Motor neuron (in vitro differentiated cells): ENCODE measurements around the gene ZMIZ1. TPM values are rescaled to one million over a fixed set of nuclear protein-coding genes. Genes with fewer than 3 reads are reported as not detected.
"Not testable (repeated sequence)": the region's sequence is repeated elsewhere in the genome, so short reads cannot be mapped to it uniquely, and the experiment has no call there.

ENCODE experiments used
- ATAC-seq, 8 experiments: fragments of 200-7000 bp; cut with Tn5 transposase; replicated peaks in 6 of 8; 2 replicates each; pipeline ENCODE4 v1.8.0; 2021; ENCODE audit warnings: mild to moderate bottlenecking in 8 of 8, moderate library complexity in 8 of 8
- H3K27ac ChIP-seq, 2 donors: fragments of 250-450 bp; sonication (Bioruptor Pico); 2 replicates each; pipeline ENCODE4 v1.9.0; 2021; ENCODE audit warnings: antibody characterized with exemption in 2 of 2, mild to moderate bottlenecking in 2 of 2, moderate library complexity in 1 of 2
- H3K4me1 ChIP-seq, 2 donors: fragments of 250-450 bp; sonication (Bioruptor Pico); replicated peaks in 1 of 2; 2 replicates each; pipeline ENCODE4 v1.6.1; 2021; ENCODE audit warnings: antibody characterized with exemption in 2 of 2, mild to moderate bottlenecking in 2 of 2, moderate library complexity in 1 of 2
- H3K4me3 ChIP-seq, 5 donors: fragments of 250-450 bp; sonication (Bioruptor Pico); 2 replicates each; pipeline ENCODE4 v1.9.0; 2021; ENCODE audit warnings: antibody characterized with exemption in 5 of 5, mild to moderate bottlenecking in 5 of 5, moderate library complexity in 4 of 5
- WGBS, 10 experiments: fragments of 450-650 bp; shearing (Covaris generic); methylation state at CpG; one replicate each; pipeline ENCODE4 v1.0.0; 2022; 5-methylcytosine and 5-hydroxymethylcytosine counted together
- in situ Hi-C, 9 experiments: fragments of 400-800 bp; cut with MboI; loops; one replicate each; pipeline ENCODE4 v1.15.0; 2021; ENCODE audit warnings: low sequenced_read_pairs in 9 of 9, low pct_unique_long_range_greater_than_20kb in 2 of 9; ENCODE audit not compliant: unreplicated experiment in 9 of 9
- total RNA-seq, 8 experiments: library from RNA; unstranded; fragments of 300-600 nt; gene quantifications; 2 replicates each; pipeline versions ENCODE4 v1.2.3 to v1.2.4, GENCODE V29; 2022

The ZMIZ1 gene
- total RNA-seq, 8 experiments from 2014 or later = 15.8 to 79.9 (median 50.0) TPM

DNA sequence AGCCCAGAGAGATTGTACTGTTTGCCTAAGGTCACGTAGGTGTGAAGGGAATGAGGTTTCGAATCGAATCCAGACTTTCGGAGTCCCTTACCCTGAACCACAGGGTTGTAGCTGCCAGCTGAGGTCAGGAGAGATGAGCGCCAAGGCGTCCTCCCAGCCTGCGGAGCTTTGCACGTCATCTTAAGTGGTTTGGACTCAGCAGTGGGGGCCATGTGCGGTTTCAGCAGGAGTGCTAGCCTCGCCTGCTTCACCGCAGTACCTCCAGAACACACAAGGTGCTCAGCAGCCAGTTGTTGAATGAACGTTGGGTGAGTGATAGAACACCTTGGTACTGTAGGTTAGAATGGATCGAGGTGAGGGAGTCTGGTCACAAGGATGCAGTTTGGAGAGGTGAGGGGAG lies 203.6 kb downstream of the ZMIZ1 start:
- Histone ChIP-seq H3K4me1 (peaks cover 73% of the 10 kb centered on the region in 2 donors), H3K27ac (no peak overlapping the region), H3K4me3 (no peak overlapping the region)
- 94 to 100% (median 99%) methylated on average over 4 to 12 of the region's 13 CpGs; no CpG with 5 or more reads in 4 of the 10 experiments for WGBS, 10 experiments
- in situ Hi-C loops = no loop called here
- no peak for ATAC-seq

DNA sequence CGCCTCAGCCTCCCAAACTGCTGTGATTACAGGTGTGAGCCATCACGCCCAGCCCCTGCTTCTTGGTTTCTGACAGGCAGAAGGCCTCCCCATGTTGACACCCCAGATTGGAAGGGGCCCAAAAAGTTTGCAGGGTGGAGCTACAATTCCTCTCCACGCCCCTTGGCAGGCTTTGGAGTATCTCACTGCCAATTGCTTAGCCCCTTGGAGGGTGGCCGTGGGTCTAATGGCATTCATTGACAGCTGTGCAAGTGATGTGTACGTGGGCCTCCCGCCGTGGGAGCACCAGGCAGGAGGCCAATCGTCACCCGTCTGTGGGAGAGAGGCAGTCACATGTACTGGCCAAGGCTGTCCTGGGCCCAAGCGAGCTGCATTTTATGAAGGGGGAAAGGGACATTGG lies 204.8 kb downstream of the ZMIZ1 start:
- Histone ChIP-seq H3K27ac (peak overlapping the region; percentile 72 to 82), H3K4me3 (no peak overlapping the region), H3K4me1 (peaks cover 69 to 71% of the 10 kb centered on the region in 2 donors)
- in situ Hi-C loops = no loop called here
- no peak for ATAC-seq
- WGBS, 10 experiments = 83 to 100% (median 100%) methylated on average over 1 to 3 of the region's 10 CpGs; no CpG with 5 or more reads in 5 of the 10 experiments

DNA sequence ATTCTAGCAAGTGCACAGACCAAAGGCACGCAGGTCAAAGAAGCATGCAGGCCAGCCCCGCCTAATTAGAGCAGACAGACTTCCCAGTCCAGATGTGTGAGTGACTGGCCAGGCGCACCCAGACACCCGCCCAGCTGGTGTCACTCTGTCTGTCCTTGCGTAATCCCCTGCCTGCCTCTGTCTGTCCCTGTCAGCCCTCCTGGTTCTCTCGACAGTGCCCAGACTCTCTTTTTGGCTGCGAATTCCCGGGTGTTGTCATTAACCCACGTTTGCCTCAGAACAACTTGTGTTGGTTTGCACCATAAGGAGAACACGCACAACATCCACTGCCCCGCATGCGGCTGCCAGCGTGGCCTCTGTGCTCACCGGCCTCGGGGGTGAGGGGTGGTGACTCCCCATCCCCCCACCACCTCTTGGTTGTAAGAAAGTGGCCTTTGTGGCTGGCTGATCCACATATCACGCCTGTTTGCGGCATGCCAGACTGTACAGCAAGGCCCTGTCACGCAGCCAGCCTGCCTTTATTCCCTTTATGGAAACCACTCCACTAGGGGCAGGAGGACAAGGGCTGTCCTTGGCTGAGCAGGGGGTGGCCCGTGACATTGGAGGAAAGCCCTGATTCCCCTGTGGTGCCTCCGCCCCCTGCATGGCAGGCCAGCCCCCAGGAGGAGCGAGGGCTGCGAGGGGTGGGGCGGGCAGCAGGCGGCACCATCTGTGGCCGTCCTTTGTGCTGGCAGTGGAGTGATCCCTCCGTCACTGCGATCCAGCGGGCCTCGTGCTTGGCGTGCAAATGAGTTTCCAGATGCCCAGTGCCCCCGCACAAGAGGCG lies 205.7 kb downstream of the ZMIZ1 start:
- no peak overlapping the region for H3K4me3 ChIP-seq
- peaks cover 60 to 62% of the 10 kb centered on the region in 2 donors for H3K4me1 ChIP-seq
- peak; percentile 75 to 88 (median 82) for ATAC-seq
- H3K27ac ChIP-seq = peak overlapping the region; percentile 72 to 82
- WGBS, 10 experiments = 2 to 85% (median 50%) methylated on average over 2 to 12 of the region's 32 CpGs; no CpG with 5 or more reads in 4 of the 10 experiments
- in situ Hi-C loops = no loop called here

DNA sequence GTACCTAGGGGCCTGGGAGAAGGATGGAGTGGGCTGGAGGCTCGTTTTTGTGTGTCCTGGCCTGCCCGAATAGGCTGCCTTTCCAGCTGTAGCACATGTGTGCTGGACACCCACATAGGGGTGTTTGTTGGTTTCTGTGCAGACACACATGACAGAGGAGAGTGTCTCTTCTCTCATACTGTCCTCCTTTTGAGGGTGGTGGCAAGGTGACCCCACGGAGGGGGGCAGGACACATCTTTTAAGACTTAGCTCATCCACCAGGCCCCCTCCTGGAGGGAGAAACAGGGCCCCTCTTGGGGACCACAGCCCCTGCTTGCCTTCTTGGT lies 206.3 kb downstream of the ZMIZ1 start:
- Histone ChIP-seq H3K4me3 (no peak overlapping the region), H3K4me1 (peaks cover 54 to 56% of the 10 kb centered on the region in 2 donors), H3K27ac (peak overlapping the region; percentile 72 to 82)
- WGBS, 10 experiments = 8% methylated on average over 2 of the region's 3 CpGs; no CpG with 5 or more reads in 9 of the 10 experiments
- in situ Hi-C loops = no loop called here
- ATAC-seq = peak in 2 of 8 experiments; percentile 9 to 17

DNA sequence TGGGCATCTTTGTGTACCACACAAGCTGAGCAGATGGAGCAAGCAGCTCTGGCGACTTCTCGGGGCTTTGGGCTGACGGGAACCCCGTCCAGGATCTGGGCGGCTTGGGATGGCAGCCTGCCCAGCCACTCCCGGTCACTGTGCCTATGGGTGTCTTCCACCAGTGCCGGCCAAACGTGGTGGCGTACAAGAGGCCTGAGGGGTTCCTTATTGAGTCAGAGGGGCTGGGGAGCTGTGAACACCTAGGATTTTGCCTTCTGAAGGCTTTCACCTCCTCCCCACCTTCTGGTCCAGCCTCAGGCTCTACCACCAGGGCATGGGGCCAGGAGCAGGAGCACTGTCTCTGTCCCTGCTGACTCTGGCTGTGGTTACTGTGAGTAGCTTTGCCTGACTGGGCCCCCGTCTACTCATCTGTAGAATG lies 206.7 kb downstream of the ZMIZ1 start:
- peak in 2 of 8 experiments; percentile 4 to 9 for ATAC-seq
- WGBS, 10 experiments = 22 to 100% (median 92%) methylated on average over 1 to 8 of the region's 10 CpGs; no CpG with 5 or more reads in 4 of the 10 experiments
- H3K4me3 ChIP-seq = no peak overlapping the region
- in situ Hi-C loops = no loop called here
- H3K4me1 ChIP-seq = peaks cover 51 to 53% of the 10 kb centered on the region in 2 donors
- peak overlapping the region; percentile 72 to 82 for H3K27ac ChIP-seq

DNA sequence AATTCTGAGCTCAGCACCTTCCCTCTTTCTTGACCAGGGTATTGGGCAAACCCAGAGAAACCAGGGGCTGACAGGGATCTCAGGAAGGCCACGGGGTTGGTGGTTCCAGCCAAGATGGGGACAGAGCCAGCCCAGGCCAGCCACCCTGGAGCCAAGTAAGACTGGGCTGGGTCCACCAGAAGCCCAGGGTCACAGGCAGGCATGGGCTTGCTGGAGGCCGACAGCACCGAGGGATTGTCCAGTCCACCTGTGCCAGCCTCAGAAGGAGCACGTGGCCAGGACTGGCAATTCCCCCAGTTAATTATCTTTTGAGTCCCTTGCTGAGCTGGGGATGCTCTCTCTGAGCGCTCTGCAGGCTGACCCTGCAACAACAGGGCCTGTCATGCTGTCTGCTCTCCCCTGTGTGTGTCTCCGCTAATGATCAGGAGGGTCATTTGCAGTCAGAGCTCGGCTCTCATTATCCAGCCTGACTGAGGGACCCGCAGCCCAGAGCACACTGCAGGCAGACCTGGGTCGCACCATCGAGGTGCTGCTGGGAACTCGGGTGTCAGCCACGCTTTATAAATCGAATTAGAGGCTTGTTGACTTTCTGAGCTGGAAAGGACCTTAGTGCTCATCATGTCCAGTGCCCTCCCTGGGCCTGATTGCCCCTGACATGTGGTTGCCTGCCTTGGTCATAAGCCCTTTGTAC lies 209.0 kb downstream of the ZMIZ1 start:
- Histone ChIP-seq H3K4me3 (no peak overlapping the region), H3K27ac (peak overlapping the region; percentile 38 to 71), H3K4me1 (peaks cover 36 to 39% of the 10 kb centered on the region in 2 donors)
- peak in 5 of 8 experiments; percentile 22 to 60 (median 33) for ATAC-seq
- 20 to 100% (median 95%) methylated on average over 1 to 6 of the region's 13 CpGs; no CpG with 5 or more reads in 6 of the 10 experiments for WGBS, 10 experiments
- in situ Hi-C loops = no loop called here

DNA sequence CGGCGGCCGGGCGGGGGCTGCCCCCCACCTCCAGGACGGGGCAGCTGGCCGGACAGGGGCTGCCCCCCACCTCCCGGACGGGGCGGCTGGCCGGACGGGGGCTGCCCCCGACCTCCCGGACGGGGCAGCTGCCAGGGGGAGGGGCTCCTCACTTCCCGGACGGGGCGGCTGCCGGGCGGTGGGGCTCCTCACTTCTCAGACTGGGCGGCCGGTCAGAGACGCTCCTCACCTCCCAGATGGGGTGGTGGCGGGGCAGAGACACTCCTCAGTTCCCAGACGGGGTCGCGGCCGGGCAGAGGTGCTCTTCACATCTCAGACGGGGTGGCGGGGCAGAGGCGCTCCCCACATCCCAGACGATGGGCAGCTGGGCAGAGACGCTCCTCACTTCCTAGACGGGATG lies 210.3 kb downstream of the ZMIZ1 start:
- in situ Hi-C loops, H3K4me3 ChIP-seq, ATAC-seq, H3K27ac ChIP-seq: not testable (repeated sequence)
- peaks cover 27 to 29% of the 10 kb centered on the region in 2 donors for H3K4me1 ChIP-seq
- WGBS, 10 experiments = no CpG with 5 or more reads among the region's 33 CpGs

DNA sequence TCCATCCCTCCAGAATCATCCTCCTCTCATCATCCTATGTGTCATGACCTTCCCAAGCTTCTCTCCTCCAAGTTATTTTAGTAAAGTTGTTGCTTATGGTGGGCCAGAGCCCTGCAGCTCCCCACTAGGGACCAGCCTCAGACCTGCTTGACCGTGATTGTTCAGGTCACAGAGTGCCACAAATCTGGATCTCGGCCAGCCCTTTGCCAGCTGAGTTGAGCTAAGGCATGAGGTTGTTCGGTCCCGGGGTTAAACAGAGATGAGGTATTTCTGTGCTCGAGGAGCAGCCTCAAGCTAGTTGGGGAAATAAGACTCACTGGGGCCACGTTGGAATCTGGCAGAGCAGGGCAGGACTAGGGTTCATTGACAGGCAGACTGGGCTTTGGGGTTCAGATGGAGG lies 212.2 kb downstream of the ZMIZ1 start:
- Histone ChIP-seq H3K27ac (no peak overlapping the region), H3K4me3 (no peak overlapping the region), H3K4me1 (peaks cover 10 to 12% of the 10 kb centered on the region in 2 donors)
- 67 to 100% (median 82%) methylated on average over 2 to 6 of the region's 6 CpGs; no CpG with 5 or more reads in 5 of the 10 experiments for WGBS, 10 experiments
- ATAC-seq = no peak
- in situ Hi-C loops = no loop called here

DNA sequence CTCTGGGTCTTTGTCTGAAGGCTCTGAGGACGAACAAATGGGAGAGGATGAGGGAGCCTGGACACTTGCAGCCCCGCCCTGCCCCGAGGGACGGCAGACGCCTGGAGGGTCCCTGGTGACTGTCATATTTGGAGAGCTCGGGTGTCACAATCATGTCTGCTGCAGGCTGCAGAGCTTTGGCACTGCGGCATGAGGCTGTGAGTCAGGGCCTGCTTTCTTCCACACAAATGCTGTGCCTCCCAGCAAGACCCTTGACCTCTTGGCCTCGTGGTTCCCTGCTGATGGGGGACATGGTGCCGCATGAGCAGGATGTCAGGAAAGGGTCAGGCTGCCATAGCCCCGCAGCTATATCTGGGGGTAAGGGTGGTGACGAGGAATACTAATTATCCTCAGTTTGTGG lies 213.6 kb downstream of the ZMIZ1 start:
- 37 to 100% (median 53%) methylated on average over 1 to 8 of the region's 11 CpGs; no CpG with 5 or more reads in 5 of the 10 experiments for WGBS, 10 experiments
- H3K4me3 ChIP-seq = no peak overlapping the region
- peak overlapping the region; percentile 3 to 8 for H3K27ac ChIP-seq
- in situ Hi-C loops = no loop called here
- peak in 2 of 8 experiments; percentile 21 to 29 for ATAC-seq
- H3K4me1 ChIP-seq = peaks cover 8 to 11% of the 10 kb centered on the region in 2 donors

DNA sequence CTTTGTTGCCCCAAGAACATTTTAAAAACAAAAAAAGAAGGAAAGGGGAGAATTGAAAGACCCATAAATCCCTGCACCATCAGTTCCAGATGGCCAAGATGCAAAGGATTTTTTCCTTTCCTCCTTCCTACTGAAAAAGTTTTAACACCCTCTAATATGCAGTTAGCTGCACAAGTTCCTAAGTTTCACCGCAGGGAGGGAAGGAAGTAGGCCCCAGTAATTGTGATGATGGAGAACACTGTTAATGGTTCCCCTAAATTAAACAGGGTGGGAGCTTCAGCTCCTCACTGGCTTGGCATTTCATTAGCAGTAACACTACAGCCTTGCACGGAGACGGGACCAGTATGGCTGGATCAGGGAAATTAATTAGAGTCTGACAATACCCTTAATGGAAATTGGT lies 214.8 kb downstream of the ZMIZ1 start:
- 40 to 100% (median 81%) methylated on average over 1 to 3 of the region's 3 CpGs; no CpG with 5 or more reads in 4 of the 10 experiments for WGBS, 10 experiments
- no peak overlapping the region for H3K27ac ChIP-seq
- in situ Hi-C loops = no loop called here
- ATAC-seq = no peak
- H3K4me3 ChIP-seq = no peak overlapping the region
- H3K4me1 ChIP-seq = peaks cover 0 to 4% of the 10 kb centered on the region in 2 donors

DNA sequence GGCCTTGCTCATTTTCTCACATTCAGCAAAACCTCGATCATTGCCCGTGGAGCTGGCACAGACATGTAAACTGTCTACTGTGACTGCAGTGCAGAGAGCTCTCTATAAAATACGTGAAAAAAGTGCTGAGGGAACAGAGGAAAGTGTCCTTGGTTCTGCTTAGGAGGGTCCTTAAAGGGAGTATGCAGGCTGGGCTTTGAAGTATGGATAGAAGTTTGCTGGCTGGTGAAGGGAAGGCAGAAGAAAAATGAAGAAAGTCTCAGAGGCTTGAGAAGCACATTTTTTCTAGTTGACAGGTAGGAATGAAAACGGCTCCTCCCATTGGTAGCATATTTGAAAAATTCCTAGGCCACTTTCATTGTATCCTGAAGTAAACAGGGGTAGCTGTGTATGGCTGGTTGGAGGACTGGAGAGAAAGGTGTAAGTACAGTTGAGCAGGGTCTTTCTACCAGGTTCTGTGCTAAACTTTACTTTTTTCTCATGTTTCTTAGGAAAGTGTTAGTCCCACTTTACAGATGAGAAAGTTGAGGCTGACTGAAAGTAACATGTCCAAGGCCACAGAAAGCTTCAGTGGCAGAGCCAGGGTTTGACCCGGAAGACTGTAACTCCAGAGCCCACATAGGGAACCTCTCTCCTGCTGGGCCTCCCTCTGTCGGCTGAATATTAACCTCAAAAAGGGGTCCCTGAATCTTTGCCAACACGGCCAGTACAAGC lies 215.5 kb downstream of the ZMIZ1 start:
- H3K4me3 ChIP-seq = no peak overlapping the region
- H3K27ac ChIP-seq = no peak overlapping the region
- in situ Hi-C loops = no loop called here
- ATAC-seq = no peak
- whole genome bisulfite sequencing, 10 experiments = 76 to 100% (median 92%) methylated on average over 2 to 7 of the region's 7 CpGs
- H3K4me1 ChIP-seq = peaks cover 0 to 4% of the 10 kb centered on the region in 2 donors

DNA sequence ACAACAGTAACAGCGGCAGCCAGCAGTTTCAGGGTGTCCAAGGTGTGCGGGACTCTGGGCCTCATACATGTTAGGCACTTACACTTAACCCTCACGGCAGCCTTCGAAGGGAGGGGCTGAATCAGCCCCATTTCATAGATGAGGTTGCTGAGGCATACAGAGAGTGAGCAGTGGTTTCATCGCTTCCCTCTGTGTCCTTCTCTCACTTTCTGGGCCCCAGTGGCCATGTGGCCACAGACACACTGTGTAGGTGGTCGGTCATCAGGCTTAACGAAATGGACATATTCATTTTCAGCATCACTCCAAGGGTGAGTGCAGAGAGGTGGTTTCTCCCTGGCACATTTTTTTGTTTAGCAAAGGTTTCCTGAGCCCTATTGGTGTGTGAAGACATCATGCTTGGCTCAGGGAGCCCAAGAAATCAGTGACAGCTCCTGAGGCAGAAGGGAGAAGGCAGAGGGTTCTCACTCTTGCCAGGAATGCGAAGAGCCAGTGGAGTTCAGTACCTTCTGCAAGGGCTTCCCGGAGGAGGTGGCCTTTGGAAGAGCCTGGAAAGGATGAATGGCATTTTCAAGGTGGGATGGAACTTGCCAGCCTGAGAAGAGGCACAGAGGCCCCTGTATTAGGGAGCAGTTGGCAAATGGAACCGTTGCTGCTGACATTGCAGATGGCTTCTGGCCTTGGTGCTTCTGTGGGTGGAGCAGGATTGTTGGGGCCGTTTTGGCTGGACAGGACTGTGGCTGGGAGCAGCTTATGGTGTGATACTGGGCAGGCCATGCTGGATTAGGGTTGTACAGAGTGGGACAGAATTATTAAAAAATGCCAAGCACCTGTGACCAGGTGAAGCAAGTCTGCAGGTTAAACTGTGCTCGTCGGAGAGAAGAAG lies 216.8 kb downstream of the ZMIZ1 start:
- Histone ChIP-seq H3K27ac (no peak overlapping the region), H3K4me3 (no peak overlapping the region), H3K4me1 (peaks cover 0 to 4% of the 10 kb centered on the region in 2 donors)
- 70 to 100% (median 90%) methylated on average over 1 to 7 of the region's 13 CpGs; no CpG with 5 or more reads in 3 of the 10 experiments for WGBS, 10 experiments
- ATAC-seq = peak in 1 of 8 experiments; percentile 12
- in situ Hi-C loops = no loop called here
